CD14-positive monocyte (primary cell): ENCODE measurements around the gene DNM2. TPM values are rescaled to one million over a fixed set of nuclear protein-coding genes. Genes with fewer than 3 reads are reported as not detected.

Experiments
- DNase-seq, 3 donors: peaks; one replicate each; pipeline ENCODE4 v3.0.0-alpha.2; 2011 to 2022
- H2AFZ ChIP-seq: 2 replicates; pipeline ENCODE4 v1.6.0; 2012; ENCODE audit warnings: mild to moderate bottlenecking, low read depth, low read length, inconsistent platforms; ENCODE audit not compliant: insufficient read depth, poor library complexity, severe bottlenecking
- H3K27ac ChIP-seq, 2 donors: 1 replicate in 1 of 2; 2 replicates in 1 of 2; pipeline ENCODE4 v1.5.1; 2012 to 2013; ENCODE audit warnings: low read length in 2 of 2, control low read depth in 1 of 2, inconsistent platforms in 1 of 2, low read depth in 1 of 2, mild to moderate bottlenecking in 1 of 2
- H3K27me3 ChIP-seq, 2 donors: one replicate each; pipeline versions ENCODE4 v1.6.0 to v1.6.1; 2011 to 2013; ENCODE audit warnings: low read length in 2 of 2; ENCODE audit not compliant: control insufficient read depth in 2 of 2, insufficient read depth in 2 of 2
- H3K36me3 ChIP-seq, 2 donors: replicated peaks in 1 of 2; 1 replicate in 1 of 2; 2 replicates in 1 of 2; pipeline versions ENCODE4 v1.5.1 to v1.6.1; 2012 to 2013; ENCODE audit warnings: low read length in 2 of 2, control low read depth in 1 of 2, inconsistent platforms in 1 of 2, mild to moderate bottlenecking in 1 of 2; ENCODE audit not compliant: insufficient read depth in 2 of 2, control insufficient read depth in 1 of 2
- H3K4me1 ChIP-seq, 2 donors: 1 replicate in 1 of 2; 2 replicates in 1 of 2; pipeline versions ENCODE4 v1.5.1 to v1.6.1; 2012 to 2013; ENCODE audit warnings: low read length in 2 of 2, control low read depth in 1 of 2, inconsistent platforms in 1 of 2, mild to moderate bottlenecking in 1 of 2, moderate library complexity in 1 of 2; ENCODE audit not compliant: insufficient read depth in 2 of 2, control insufficient read depth in 1 of 2
- H3K4me2 ChIP-seq: replicated peaks from 2 replicates; pipeline ENCODE3; 2012; ENCODE audit warnings: low read length, moderate library complexity, mild to moderate bottlenecking; ENCODE audit not compliant: poor library complexity, severe bottlenecking; ENCODE audit errors: extremely low read depth
- H3K4me3 ChIP-seq, 3 experiments: fragments of 200-600 bp in 1 of 3; sonication (generic) in 1 of 3; replicated peaks in 1 of 3; 1 replicate in 2 of 3; 2 replicates in 1 of 3; pipeline ENCODE4 v1.5.1; 2011 to 2013; ENCODE audit warnings: low read length in 3 of 3, mild to moderate bottlenecking in 3 of 3, control low read depth in 2 of 3, low read depth in 2 of 3, inconsistent platforms in 1 of 3, moderate library complexity in 1 of 3
- H3K79me2 ChIP-seq: 2 replicates; pipeline ENCODE4 v1.6.0; 2012; ENCODE audit warnings: mild to moderate bottlenecking, control low read depth, inconsistent platforms, low read length, moderate library complexity; ENCODE audit not compliant: insufficient read depth
- H3K9ac ChIP-seq: 2 replicates; pipeline ENCODE4 v1.6.0; 2017; ENCODE audit warnings: low read length, mild to moderate bottlenecking; ENCODE audit not compliant: insufficient read depth, poor library complexity, severe bottlenecking
- H3K9me3 ChIP-seq, 2 donors: replicated peaks in 1 of 2; 1 replicate in 1 of 2; 2 replicates in 1 of 2; pipeline versions ENCODE4 v1.5.1 to v1.6.1; 2012 to 2013; ENCODE audit warnings: low read length in 2 of 2, control low read depth in 1 of 2; ENCODE audit not compliant: control insufficient read depth in 1 of 2, insufficient read depth in 1 of 2
- H4K20me1 ChIP-seq: 2 replicates; pipeline ENCODE4 v1.6.0; 2012; ENCODE audit warnings: mild to moderate bottlenecking, low read length, control low read depth, moderate library complexity; ENCODE audit not compliant: insufficient read depth
- H3K27ac Mint-ChIP-seq, 7 donors: one replicate each; pipeline ENCODE4 v1.8.0; 2020; ENCODE audit warnings: mild to moderate bottlenecking in 7 of 7, mixed read lengths in 7 of 7, moderate library complexity in 6 of 7, inconsistent platforms in 2 of 7
- H3K27me3 Mint-ChIP-seq, 3 donors: one replicate each; pipeline ENCODE4 v1.8.0; 2021 to 2022; ENCODE audit warnings: low read depth in 3 of 3, mild to moderate bottlenecking in 3 of 3, mixed read lengths in 3 of 3, moderate library complexity in 3 of 3, inconsistent platforms in 1 of 3
- H3K36me3 Mint-ChIP-seq, 2 donors: one replicate each; pipeline ENCODE4 v1.8.0; 2020; ENCODE audit warnings: mixed read lengths in 2 of 2, inconsistent platforms in 1 of 2, mild to moderate bottlenecking in 1 of 2
- H3K4me1 Mint-ChIP-seq: one replicate; pipeline ENCODE4 v1.8.0; 2020; ENCODE audit warnings: mild to moderate bottlenecking, mixed read lengths
- H3K4me3 Mint-ChIP-seq, 2 donors: one replicate each; pipeline ENCODE4 v1.8.0; 2020; ENCODE audit warnings: mild to moderate bottlenecking in 2 of 2, mixed read lengths in 2 of 2, moderate library complexity in 1 of 2
- H3K9me3 Mint-ChIP-seq, 7 donors: one replicate each; pipeline ENCODE4 v1.8.0; 2020 to 2022; ENCODE audit warnings: mixed read lengths in 7 of 7, mild to moderate bottlenecking in 6 of 7, moderate library complexity in 6 of 7, inconsistent platforms in 2 of 7
- WGBS: methylation state at CpG from one replicate; pipeline ENCODE4 v1.1.5; 2013; ENCODE audit warnings: missing lambda C conversion rate; ENCODE audit not compliant: insufficient coverage; 5-methylcytosine and 5-hydroxymethylcytosine counted together
- intact Hi-C, 2 donors: fragments of 100-400 bp; cut with micrococcal nuclease; formaldehyde crosslinking; loops; one replicate each; pipeline versions ENCODE4 v1.15.0 to v1.15.1; 2023
- polyA plus RNA-seq, 3 donors: library from polyadenylated mRNA; depleted of rRNA in 1 of 3; unstranded in 2 of 3; stranded (reverse) in 1 of 3; fragments of 300-500 nt in 2 of 3; fragments of >200 nt in 1 of 3; fragmentation: Illumina TruSeq in 2 of 3; gene quantifications; 1 replicate in 2 of 3; 2 replicates in 1 of 3; pipeline ENCODE4 v1.2.3, GENCODE V29; 2012 to 2021
- TF ChIP-seq, protein P1 (sequence below): fragments of 200-600 bp; IDR thresholded peaks from one replicate; pipeline ENCODE4 v1.8.0; 2022; ENCODE audit warnings: antibody characterized with exemption, mild to moderate bottlenecking

DNM2 gene
- polyA plus RNA-seq, 3 donors, result 53.0 to 186 (median 69.5) TPM

DNA sequence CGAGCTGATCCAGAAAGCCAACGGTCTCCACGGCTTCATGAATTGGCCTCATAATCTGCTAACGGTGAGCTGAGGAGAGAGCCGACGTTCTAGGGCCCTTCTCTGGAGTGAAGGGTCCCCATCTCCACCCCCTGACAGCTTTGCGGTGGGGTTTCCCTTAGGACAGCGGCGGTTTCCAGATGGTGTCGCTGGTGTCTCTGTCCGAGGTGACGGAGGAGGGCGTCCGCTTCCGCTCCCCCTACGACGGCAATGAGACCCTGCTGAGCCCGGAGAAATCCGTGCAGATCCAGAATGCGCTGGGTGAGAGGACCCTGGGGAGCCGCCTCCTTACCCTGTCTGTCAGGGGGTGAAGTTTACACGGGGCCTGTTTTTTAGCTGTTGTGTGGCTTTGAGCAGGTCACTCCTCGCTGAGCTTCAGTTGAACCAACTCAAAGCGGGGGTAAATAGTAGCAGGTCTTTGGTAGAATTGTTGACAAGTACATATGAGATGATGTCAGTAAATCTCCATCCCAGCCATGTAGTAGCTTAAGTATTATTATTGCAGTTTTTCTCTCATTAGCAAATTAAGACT is 15.8 kb upstream of the DNM2 start:
- peak overlapping the region in 5 of 7 donors; percentile 21 to 71 (median 42) for H3K27ac Mint-ChIP-seq
- H3K27me3 Mint-ChIP-seq, result peaks cover 4 to 6% (median 4%) of the 10 kb centered on the region in 3 donors
- Histone ChIP-seq H3K4me1 (peaks cover 13 to 16% of the 10 kb centered on the region in 2 donors), H3K27me3 (no peaks in the 10 kb centered on the region), H2AFZ (peak overlapping the region; percentile 100), H3K4me3 (peak overlapping the region; percentile 55 to 97 (median 63)), H3K79me2 (peaks cover 3% of the 10 kb centered on the region), H3K9me3 (no peaks in the 10 kb centered on the region), H3K9ac (peak overlapping the region; percentile 77), H3K27ac (peak overlapping the region in 1 of 2 donors; percentile 68), H3K36me3 (no peaks in the 10 kb centered on the region), H4K20me1 (no peaks in the 10 kb centered on the region), H3K4me2 (peak overlapping the region; percentile 99)
- peaks cover 0 to 1% of the 10 kb centered on the region in 2 donors for H3K36me3 Mint-ChIP-seq
- WGBS, result under 1% methylated on average over 20 of the region's 24 CpGs
- H3K4me3 Mint-ChIP-seq, result peak overlapping the region; percentile 81 to 91
- peaks cover 0 to 2% (median 0%) of the 10 kb centered on the region in 7 donors for H3K9me3 Mint-ChIP-seq
- no peak for DNase-seq
- TF ChIP-seq, protein P1, sequence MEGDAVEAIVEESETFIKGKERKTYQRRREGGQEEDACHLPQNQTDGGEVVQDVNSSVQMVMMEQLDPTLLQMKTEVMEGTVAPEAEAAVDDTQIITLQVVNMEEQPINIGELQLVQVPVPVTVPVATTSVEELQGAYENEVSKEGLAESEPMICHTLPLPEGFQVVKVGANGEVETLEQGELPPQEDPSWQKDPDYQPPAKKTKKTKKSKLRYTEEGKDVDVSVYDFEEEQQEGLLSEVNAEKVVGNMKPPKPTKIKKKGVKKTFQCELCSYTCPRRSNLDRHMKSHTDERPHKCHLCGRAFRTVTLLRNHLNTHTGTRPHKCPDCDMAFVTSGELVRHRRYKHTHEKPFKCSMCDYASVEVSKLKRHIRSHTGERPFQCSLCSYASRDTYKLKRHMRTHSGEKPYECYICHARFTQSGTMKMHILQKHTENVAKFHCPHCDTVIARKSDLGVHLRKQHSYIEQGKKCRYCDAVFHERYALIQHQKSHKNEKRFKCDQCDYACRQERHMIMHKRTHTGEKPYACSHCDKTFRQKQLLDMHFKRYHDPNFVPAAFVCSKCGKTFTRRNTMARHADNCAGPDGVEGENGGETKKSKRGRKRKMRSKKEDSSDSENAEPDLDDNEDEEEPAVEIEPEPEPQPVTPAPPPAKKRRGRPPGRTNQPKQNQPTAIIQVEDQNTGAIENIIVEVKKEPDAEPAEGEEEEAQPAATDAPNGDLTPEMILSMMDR, result no peak
- intact Hi-C loops, result no loop called here
- H3K4me1 Mint-ChIP-seq, result peaks cover 12% of the 10 kb centered on the region

DNA sequence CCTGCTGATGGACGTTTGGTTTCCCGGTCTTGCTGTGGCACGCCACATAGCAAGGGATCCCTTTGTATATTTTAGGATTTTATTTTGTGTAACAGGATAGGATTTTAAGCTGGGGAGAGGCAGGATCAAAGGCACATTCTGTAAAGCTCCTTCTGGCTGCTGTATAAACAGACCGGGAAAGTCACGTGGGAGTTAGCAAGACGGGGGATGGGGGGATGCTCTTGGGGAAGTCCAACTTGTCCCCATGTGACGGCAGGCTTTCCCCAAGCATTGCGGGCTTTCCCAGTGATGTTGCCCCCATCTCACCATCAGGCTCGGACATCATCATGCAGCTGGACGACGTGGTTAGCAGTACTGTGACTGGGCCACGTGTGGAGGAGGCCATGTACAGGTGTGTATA is 10.9 kb upstream of the DNM2 start:
- intact Hi-C loops, result no loop called here
- TF ChIP-seq, protein P1, result no peak

More for the DNA sequence above, 10.9 kb upstream of the DNM2 start:
- Histone ChIP-seq H3K79me2 (no peaks in the 10 kb centered on the region), H2AFZ (no peak overlapping the region), H3K9ac (no peak overlapping the region), H3K4me1 (peaks cover 3 to 4% of the 10 kb centered on the region in 2 donors), H4K20me1 (no peaks in the 10 kb centered on the region), H3K27me3 (no peaks in the 10 kb centered on the region), H3K4me3 (no peak overlapping the region), H3K9me3 (no peaks in the 10 kb centered on the region), H3K27ac (no peak overlapping the region), H3K36me3 (no peaks in the 10 kb centered on the region), H3K4me2 (no peak overlapping the region)
- 97% methylated on average over 6 of the region's 12 CpGs for WGBS
- Mint-ChIP-seq H3K27ac (peak overlapping the region in 1 of 7 donors; percentile 45), H3K4me3 (no peak overlapping the region), H3K4me1 (peaks cover 4% of the 10 kb centered on the region), H3K36me3 (peaks cover 4 to 7% of the 10 kb centered on the region in 2 donors), H3K9me3 (peaks cover 0 to 2% (median 0%) of the 10 kb centered on the region in 7 donors), H3K27me3 (peaks cover 0 to 3% (median 2%) of the 10 kb centered on the region in 3 donors)
- no peak for DNase-seq
